Pons (tissue), 1 donor: ENCODE results near the gene NAA10.
"Not testable (repeated sequence)": the region's sequence is repeated elsewhere in the genome, so short reads cannot be mapped to it uniquely, and the experiment has no call there.

Experiments used
- DNase-seq: peaks from one replicate; pipeline ENCODE4 v3.0.0-alpha.2; 2016; ENCODE audit warnings: low spot score

NAA10 gene

DNA sequence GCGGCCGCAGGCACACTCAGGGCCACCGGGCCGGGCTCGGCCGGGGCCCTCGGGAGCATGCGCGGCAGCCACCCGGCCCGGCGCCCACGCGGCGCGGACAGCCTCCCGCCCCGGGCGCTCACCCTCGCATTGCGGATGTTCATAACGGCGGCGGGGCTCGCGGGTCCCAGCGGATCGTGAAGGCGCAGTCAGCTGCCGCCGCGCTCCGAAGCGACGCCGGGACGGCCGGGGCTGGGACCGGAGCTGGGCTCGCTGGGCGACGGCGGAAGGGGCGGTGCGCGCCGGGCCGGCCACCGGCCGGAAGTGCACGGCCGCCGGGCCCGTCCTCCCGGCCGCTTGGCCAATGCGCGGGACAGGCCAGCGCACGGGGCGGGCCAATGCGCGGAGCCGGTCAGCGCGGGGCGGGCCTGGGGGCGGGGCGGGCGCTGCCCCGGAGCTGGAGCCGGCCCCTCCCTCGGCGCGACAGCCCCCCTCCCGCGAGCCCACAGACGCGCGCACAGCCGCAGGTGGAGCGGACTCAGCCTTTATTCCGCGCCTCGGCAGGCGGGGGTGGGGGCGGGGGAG lies at the start of gene NAA10:
Gene NAA10, minus strand, starts transcription at position 276 of the 564 bp plus-strand sequence. Its CDS starts 133 bp downstream, at position 143.
- DNase-seq = peak; percentile 41

DNA sequence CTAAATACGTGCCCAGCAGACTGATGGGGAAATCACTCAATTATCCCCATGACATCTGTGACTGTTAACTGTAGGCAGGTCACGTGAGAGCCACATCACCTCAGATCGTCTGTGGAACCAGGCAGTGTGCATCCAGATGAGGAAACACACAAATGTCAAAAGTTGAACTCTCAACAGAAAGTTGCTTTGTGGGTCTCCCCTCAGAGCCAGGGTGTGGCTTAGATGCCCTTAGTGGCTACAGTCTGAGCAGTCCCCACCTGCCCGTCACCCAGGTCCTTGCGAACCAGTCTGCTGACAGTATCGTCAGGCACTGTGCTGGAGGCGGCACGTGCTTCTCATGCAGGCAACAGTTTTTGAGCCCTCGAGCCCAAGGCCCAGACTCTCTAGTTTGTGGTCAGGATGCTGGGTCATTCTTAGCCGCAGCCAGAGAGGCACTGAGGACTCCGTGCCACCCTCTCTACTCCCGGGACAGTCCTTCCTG lies 48.5 kb upstream of the NAA10 start:
- DNase-seq = no peak

DNA sequence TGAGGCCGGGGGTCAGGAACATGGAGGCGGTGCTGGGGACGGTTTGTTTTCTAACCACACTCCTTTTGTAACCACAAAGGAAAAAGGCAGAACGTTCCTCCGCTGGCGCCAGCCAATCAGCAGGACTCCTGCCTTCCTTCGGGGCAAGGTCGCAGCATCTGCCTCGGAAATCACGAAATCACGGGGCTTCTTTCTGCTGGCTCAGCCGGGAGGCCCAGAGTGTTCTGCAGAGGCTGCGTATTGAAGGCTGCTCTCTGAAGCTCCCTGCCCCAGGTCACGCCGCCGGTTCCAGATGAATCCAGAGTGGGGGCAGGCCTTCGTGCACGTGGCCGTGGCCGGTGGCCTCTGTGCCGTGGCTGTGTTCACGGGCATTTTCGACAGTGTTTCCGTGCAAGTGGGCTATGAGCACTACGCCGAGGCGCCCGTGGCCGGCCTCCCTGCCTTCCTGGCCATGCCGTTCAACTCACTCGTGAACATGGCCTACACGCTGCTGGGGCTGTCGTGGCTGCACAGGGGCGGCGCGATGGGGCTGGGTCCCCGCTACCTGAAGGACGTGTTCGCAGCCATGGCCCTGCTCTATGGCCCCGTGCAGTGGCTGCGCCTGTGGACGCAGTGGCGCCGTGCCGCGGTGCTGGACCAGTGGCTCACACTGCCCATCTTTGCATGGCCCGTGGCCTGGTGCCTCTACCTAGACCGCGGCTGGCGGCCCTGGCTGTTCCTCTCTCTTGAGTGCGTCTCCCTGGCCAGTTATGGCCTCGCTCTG lies 47.1 kb upstream of the NAA10 start:
- DNase-seq = peak; percentile 38

DNA sequence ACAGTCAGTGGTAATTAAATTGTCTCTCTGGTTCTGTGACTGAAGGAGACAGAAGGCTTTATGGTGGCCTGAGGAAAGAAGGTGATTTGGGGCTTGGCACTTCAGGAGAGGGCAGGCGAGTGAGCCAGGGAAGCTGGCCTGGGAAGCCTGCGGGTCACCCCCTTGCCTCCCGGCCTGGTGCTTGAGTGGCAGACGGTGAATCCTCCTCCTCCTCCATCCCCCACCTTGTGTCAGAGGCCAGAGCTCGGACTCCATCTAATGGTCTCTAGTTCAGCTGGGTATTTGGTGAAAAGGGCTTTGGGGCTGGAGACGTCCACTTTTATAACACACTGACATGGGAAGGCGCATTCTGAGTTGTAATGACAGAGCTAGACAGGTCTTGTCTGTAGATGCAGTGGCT lies 46.4 kb upstream of the NAA10 start:
- DNase-seq = no peak

DNA sequence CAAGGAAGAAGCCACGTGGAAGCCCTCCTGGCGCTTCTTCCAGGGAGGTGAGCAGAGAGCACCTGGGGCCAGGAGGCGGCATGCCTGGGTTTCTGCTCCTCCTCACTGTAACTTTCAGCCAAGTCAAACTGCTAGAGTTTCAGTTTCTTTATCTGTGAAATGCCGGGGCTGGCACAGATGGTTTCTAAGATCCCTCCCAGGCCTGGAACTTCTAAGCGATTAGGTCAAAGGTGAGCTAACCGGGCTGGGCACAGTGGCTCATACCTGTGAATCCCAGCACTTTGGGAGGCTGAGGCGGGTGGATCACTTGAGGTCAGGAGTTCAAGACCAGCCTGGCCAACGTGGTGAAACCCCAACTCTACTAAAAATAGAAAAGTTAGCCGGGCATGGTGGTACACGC lies 45.6 kb upstream of the NAA10 start:
- not testable (repeated sequence) for DNase-seq

DNA sequence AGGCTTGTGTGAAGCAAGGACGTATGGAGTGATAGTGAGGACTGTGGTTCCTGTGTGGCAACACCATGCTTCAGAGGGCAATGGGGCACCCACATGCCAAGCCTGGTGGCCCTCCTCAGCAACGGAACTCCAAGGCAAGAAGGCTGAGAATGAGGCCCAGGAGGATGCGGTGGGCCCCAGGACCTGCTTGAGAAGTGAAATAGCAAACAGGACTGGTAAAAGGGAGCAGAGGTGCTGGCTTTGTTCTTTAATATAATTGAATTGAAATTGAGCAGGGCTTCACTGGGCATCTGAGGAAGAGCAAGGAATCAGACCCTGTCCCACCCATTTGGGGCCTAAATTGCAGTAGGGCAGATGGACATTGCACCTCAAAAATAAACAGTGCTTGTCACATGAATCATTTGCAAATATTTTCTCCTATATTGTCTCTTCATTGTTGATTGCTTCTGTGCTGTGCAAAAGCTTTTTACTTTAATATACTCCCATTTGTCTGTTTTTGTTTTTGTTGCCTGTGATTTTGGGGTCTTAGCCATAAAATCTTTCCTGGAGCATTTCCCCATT lies 40.0 kb upstream of the NAA10 start:
- DNase-seq = no peak

DNA sequence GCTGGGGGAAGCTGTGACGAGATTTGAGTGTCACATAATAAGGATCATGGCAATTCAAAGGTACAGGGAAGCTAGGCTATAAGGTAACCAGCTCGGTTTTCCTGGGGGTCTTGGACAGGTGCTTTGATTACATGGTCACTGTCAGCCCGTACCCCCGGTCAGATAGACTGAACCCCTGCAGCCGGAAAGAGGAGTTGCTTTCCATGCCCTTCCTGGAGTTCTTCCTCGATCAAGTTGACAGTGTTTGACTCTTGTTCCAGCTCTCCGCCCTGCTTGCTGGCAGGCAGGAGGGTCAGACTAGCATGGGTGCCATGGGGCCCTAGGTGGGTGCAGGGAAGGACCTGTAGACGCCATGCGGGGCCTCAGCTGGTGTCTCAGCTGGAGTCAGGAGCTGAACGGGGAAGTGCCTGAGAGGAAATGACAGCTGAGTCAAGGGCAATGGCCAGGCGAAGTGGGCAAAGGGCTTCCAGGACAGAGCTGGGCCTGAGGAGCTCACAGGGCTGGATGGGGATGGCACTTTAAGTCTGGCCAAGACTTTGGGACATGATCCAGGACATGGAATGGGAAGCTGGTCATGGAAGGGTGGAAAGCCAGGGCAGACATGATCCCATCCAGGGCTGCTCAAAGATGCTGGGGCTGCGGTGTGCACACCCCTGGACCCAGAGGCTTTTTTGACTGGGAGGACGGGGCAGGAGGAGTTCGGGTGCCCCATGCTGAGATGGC lies 39.3 kb upstream of the NAA10 start:
- no peak for DNase-seq

DNA sequence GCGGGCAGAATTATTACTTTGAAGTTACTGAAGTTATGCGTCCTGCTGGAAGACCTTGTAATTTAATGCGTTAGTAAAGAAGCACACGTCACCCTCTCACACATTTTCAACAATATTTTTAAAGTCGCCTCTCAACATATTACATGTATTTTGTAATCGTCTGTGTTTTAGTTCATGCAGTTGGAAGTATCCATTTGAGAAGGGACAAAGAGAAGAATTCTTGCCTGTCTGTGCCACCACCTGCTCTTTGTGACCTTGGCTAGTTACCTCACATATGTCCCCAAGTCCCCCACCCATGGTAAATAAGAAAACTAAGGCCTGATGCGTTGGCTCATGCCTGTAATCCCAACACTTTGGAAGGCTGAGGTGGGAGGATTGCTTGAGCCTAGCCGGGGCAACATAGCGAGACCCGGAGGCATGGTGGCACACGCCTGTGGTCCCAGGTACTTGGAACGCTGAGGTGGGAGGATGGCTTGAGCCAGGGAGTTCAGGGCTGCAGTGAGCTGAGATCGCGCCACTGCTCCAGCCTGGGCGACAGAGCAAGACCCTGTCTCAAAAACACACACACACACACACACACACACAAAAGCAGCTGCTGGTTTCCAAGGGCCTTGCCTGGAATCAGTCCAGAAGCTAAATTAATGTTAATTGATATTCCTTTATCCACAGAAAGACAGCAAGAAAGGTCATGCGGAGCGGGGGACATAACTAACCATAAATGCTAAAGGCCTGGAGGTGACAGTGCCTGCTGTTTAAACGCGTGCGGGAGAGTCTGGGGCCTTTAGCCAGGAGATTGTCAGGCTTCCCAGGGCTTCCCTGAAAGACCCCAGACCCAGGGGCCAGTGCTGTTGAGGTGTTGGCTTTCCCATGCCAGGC lies 38.5 kb upstream of the NAA10 start:
- peak; percentile 22 for DNase-seq

DNA sequence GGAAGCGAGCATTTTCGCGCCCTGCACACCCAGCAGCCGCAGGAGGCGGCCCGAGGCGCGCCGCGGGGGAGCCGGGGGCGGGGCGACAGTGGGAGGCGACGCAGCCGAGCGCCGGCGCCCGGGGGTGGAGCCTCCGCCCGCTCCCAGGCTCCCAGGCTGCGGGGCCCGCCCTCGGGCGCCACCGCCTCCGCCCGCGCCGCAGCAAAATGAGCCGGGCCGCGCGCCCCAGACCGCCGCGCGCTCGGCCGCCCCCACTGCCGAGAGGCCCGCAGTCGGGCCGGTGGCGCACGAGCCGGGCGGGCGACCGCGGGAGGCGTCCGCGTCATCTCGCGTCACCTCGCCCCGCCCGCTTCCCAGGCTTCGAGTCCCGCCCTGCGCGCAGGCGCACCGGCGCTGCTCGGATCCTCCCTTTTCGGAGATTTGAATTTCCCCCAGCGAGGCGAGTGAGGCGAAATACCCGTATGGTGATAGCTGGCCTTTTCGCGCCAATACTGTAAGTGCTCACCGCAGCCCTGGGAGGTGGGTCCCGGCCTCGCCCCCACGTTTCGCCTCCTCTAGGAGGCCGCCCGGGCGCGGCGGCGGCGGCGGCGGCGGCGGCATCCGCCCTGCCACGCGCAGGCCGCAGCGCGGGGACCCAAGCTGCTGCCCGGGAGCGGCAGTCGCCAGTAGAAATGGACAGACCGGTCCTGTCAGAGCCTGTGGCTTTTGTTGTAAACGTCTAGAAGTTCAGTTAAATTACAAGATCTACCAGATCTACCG lies 37.7 kb upstream of the NAA10 start, which contains the start of gene TMEM187:
Gene TMEM187, plus strand, starts transcription at position 387 of the 759 bp plus-strand sequence. CDS start 9,309 bp downstream, outside the sequence.
- peak; percentile 76 for DNase-seq

DNA sequence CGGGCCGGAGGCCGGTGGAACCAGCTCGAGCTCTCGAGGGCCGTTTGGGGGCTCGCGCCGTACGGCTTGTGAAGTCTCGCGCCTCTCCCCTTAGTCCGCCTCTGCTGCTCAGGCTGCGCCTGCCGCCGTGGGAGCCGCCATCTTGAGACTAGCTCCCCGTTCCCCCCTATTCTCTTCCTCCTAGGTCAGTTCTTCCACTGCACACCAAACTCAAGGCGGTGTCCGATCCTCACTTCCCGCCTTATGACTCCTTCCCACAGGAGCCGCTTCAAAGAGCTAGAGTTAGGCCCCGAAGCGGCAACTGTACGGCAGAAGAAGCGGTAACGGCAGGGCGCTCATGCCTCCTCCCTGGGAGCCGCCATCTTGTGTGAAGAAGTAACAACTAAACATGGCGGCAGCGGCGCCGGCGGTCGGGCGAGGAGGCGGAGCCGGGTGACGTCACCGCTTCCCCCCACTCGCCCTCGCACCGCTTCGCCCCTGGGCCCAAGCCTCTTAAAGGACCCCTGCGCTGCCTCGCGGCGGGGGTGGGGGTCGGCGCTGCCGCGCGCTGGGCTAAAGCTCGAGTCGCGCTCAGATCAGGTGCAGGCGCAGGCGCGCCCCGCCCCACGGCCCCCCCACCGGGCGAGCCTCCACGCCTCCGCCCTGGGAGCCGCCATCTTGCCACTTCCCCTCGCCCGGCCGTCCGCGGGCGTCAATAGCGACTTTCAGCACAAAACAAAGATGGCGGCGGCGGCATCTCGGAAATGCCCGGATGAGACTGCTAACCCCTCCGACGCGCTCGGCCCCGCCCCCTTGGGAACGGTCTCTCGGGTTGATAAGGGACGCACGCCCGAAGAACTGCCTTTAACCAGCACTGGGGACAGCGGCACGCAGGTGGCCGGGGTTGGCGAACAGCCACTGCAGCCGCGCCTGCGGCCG lies 36.9 kb upstream of the NAA10 start, which contains the start of gene HCFC1:
Gene HCFC1, minus strand, starts transcription at position 369 of the 918 bp plus-strand sequence. CDS start 978 bp downstream, outside the sequence.
- peak; percentile 83 for DNase-seq

DNA sequence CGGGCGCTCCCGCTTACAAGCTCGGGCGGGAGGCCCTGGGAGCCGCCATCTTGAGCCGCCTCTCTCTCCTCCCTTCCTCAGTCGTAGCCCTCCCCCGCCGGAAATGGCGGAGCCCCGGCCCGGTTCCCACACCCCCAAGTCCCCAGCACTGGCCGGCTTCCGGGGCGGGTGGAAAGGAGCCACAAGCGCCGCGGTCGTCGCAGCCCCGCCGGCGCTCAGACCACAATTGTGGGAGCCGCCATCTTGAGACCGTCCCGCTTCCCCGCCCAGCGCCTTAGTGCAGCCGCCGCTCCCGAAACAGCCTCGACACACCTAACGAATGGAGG lies 36.2 kb upstream of the NAA10 start:
- peak; percentile 83 for DNase-seq

DNA sequence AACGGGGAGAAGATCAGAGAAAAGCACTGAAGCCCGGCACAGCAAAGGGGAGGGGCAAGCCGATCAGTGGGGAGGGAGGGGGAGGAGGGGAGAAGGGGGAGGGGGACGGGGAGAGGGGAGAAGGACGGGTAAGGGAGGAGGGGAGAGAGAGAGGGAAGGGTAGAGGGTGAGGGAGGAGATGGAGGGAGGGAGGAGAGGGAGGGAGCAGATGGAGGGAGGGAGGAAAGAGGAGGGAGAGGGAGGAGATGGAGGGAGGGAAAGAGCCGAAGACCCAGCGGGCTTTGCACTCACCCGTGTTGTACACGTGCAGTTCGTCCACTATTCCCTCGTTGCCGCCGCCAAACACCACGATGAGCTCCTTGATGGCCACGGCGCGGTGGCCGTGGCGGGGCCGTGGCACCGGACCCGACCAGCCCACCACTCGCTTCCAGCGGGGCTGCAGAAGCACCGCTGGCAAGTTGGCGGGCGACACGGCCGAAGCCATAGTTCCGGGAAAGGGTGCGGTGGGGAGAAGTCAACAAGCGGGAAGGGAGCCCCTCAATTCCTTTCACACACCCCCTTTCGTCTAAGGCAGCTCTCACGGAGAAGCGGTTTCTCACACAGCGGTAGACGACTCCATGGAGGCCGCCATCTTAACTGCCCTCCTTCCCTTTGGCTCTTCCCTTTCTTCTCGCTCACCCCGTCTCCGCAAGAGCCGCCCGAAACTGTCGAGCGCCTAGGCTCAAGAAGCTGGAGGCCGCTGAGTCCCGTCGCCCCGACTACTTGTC lies 35.7 kb upstream of the NAA10 start:
- DNase-seq = peak; percentile 70

DNA sequence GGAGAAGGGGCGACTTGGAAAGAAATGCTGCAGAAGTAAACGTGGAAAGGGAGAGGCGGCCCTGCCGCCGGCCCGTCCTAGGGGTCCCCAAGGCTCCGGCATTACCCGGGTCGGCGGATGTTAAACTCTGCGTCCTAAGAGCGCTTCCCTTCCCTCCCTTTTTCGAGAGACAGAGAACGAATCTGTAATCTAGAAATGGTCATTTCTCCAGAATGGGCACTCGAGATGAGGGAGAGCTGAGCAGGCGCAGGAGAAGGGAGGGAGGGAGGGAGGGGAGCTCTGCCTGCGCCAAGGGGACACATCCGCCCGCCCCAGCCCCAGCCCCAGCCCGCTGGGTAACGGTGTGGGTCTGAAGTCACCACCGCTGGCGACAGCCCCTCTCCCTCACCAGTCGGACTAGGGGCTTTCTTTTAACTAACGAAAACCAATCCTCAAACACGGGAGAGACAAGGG lies 35.1 kb upstream of the NAA10 start:
- DNase-seq = peak; percentile 57

DNA sequence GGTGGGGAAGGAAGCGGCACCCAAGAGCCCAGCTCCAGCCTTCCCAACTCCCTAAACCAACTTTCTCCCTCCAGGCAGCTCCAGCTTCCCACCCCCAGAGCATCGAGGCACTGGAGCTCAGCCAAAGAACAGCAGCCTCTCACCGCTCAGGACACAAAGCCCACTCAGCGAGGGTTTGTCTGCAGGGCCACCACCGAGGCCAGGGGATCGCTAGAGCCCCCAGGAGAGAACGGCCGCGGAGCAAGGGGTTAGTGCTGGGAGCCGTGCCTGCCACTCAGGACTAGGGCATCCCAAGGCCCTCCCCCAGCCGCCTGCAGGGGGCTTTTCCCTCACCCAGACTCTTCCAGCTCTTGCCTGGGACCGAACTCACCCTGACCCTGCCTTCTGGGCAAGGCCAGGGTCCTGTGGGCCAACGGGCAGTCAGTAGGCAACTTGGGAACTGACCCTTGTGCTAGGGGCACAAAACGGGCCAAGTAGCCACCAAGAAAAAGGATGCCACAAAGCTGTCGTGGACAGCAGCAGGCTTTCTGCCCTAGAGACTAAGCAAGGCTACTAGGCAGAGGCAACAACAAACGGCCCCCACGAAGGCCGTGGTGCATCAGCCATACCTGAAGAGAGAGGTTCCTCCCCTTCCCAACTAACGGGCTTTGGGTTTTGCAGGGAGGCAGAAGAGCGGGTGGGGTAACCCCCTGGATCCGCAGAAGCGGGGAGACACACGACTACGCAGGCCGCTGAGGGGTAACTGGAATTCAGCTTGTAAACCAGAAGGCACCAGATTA lies 34.5 kb upstream of the NAA10 start:
- no peak for DNase-seq

DNA sequence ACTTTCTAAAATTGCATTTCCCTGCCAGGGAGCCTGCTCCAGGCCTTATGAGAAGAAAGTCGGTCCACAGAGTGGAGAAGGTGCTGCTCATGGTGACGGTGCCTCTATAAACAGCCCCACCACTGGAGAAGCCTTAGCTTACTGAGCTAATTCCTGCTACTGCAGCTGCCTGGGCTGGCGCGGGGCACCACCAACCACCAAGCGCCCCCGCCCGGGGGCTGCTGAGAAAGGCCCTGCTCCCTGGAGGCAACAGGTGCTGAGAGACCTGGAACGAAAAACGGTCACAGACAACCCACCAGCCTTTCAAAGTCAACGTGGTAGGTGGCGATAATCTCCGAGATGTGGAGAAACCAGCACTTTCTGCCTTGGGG lies 33.9 kb upstream of the NAA10 start:
- DNase-seq = peak; percentile 4

DNA sequence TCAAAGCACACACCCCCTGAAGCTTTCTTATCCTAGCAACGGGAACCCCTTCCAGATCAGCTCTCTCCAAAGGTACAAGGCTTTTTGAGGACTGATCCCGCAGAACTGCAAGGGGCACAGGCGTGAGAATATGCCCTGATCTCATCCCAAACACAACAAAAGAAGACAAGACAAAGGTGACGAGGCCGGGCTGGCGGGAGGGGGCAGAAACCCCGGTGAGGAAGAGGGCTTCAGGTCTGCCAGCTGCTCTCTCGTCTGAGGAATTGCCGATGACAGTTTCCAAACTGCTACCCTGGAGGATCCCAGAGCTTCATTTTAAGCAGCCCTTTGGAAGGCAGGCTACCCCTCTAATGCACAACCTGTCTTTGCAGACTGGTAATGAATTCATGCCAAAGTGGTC lies 33.4 kb upstream of the NAA10 start:
- DNase-seq = no peak

DNA sequence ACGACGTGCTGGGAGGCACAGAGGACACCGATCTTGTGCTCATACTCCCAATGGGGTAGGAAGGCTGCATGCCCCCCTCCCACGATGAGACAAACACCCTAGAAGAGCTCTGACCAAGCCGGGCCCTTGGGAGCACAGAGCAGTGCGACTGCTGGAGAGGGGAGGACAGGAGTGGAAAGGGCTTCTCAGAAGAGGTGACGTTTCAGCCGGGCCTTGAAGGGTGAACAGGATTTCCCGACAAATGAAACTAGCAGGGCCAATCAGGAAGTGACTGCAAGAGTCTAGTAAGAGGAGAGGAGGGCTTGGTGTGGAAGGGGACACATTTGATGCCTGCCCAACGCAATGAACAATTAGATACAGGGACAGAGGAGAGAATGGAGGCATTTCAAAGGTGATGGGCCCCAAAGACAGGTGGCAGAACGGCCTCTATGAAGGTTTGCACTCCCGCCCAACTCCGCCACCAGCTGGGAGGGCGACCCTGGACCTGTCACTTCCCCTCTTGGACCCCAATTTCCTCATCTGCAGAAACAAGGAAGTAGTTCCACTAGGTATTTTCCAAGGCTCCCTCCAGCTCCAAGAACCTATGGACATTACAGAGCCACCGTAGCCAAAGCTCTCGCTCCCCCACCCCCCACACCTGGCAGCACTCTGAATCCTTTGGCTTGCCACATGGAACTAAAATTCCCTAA lies 32.8 kb upstream of the NAA10 start:
- DNase-seq = no peak
